Measurements from ENCODE around the gene ARF6.

The ARF6 gene

DNA sequence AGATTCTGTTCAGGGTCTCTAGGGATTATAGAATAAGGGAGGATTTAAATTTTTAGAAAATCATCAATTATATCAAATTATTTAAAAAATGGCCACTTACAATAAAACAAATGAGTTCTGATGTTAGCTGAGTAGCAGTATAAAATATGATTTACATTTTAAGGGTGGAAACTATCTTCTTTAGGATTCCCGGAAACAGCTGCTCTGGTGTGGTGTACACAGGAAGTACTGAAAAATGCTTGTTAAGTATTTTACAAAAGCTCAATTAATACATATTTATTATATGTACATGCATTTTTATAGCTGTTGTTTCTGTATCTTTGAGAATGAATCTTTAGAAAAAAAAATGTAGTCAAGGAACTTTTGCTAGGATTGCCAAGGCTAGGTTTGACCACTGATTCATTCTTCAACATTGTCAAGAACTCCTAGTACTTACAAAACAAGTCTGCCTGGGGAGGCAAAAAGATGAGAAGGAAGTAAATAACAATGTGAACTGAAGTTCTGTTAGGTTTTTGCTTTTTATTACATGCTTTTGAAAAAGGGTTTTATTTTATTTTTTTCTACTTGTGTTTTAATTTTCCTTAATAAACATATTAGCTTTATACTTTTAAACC, 48.0 kb downstream of the ARF6 start:
- peak in 1 of 2 donors; percentile 16 for DNase-seq (ENCODE audit: low read depth in 2 of 2)

- DNase-seq (ENCODE audit: low read depth in 2 of 2) = no peak
Observed at GRCh38 chr14:49942090-49942489, 49.2 kb downstream of the ARF6 start.

DNA sequence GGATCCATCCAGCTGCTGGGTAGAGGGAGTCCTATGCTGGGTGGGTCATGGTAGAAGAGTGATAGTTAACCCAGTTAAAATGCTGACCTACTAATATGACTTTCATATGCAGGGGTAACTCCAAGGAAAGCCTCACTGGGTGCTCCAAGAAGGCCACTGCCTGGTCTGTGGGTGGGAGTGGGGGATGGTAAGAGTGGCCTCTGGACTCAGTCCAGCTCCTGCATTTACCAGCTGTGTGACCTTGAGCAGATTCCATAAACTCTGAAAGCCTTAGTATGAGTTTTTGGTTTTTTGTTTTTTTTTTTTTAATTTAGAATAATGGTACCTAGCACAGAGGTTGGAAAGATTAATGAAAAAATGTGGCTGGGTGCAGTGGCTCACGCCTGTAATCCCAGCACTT, 51.6 kb downstream of the ARF6 start:
- no peak for DNase-seq (ENCODE audit: low read depth in 2 of 2)

GRCh38 chr14:49945448-49946319, 52.8 kb downstream of the ARF6 start:
- no peak for DNase-seq (ENCODE audit: low read depth in 2 of 2)
